ENCODE data around the gene JUP.

GRCh38 chr17:41785091-41785858, 1.2 kb downstream of the JUP start:
- TF ChIP-seq TEAD4 (IDR thresholded peaks at IDR 0.05) (peak; percentile 53; the same call in 1 of the 2 replicates), REST (IDR thresholded peaks at IDR 0.05; ENCODE audit: low read depth) (no peak), TCF12 (IDR thresholded peaks at IDR 0.05; ENCODE audit: low read depth) (no peak)
